OCI-LY3 (cell line): ENCODE data around the gene ZNF467.

Experiments used
- H2AFZ ChIP-seq: fragments of 200-600, 300-600 bp; shearing (Covaris generic); 2 replicates; pipeline ENCODE4 v1.6.0; 2014; ENCODE audit warnings: antibody characterized with exemption, low read depth, low read length
- H3K27ac ChIP-seq: fragments of 200-600, 300-600 bp; sonication (generic); 2 replicates; pipeline ENCODE4 v1.5.1; 2014; ENCODE audit warnings: mild to moderate bottlenecking, low read length, moderate library complexity, mixed read lengths
- H3K27me3 ChIP-seq: fragments of 200-600, 300-600 bp; sonication (generic); 2 replicates; pipeline ENCODE4 v1.6.1; 2014; ENCODE audit warnings: low read depth, low read length, mixed read lengths
- H3K36me3 ChIP-seq: fragments of 200-600, 300-600 bp; sonication (generic); replicated peaks from 2 replicates; pipeline ENCODE3; 2014; ENCODE audit warnings: low read depth, low read length, mixed read lengths
- H3K4me1 ChIP-seq: fragments of 300-600, 200-600 bp; sonication (generic); 2 replicates; pipeline ENCODE4 v1.6.1; 2014; ENCODE audit warnings: low read length, mixed read lengths
- H3K4me2 ChIP-seq: fragments of 200-600, 300-600 bp; sonication (generic); 2 replicates; pipeline ENCODE4 v1.6.1; 2014; ENCODE audit warnings: low read length, mixed read lengths
- H3K4me3 ChIP-seq: fragments of 300-600, 200-600 bp; sonication (generic); 2 replicates; pipeline ENCODE4 v1.5.1; 2014; ENCODE audit warnings: antibody characterized with exemption, mild to moderate bottlenecking, low read length, moderate library complexity
- H3K79me2 ChIP-seq: fragments of 300-600, 200-600 bp; shearing (Covaris generic); 2 replicates; pipeline ENCODE4 v1.6.1; 2014; ENCODE audit warnings: mild to moderate bottlenecking, low read length, mixed read lengths
- H3K9ac ChIP-seq: fragments of 300-600, 200-600 bp; shearing (Covaris generic); 2 replicates; pipeline ENCODE4 v1.6.0; 2014; ENCODE audit warnings: mild to moderate bottlenecking, low read length, moderate library complexity
- H3K9me3 ChIP-seq: fragments of 200-600, 300-600 bp; shearing (Covaris generic); 2 replicates; pipeline ENCODE4 v1.6.1; 2014; ENCODE audit warnings: low read length, mixed read lengths; ENCODE audit not compliant: insufficient read depth
- H4K20me1 ChIP-seq: fragments of 200-600, 300-600 bp; sonication (generic); 2 replicates; pipeline ENCODE4 v1.6.1; 2016; ENCODE audit warnings: low read length, mixed read lengths; ENCODE audit not compliant: insufficient read depth
- EZH2phosphoT487 ChIP-seq: fragments of 200-600 bp; shearing (Covaris generic); IDR thresholded peaks from 2 replicates; pipeline ENCODE4 v1.6.1; 2018; ENCODE audit warnings: antibody characterized with exemption, mixed run types, low read depth
- TF ChIP-seq, protein P1 (sequence below): fragments of 200-600, 300-600 bp; sonication (generic); IDR thresholded peaks from 2 replicates; pipeline ENCODE4 v1.5.1; 2014; ENCODE audit warnings: antibody characterized with exemption, low read length, low read depth

The ZNF467 gene

DNA sequence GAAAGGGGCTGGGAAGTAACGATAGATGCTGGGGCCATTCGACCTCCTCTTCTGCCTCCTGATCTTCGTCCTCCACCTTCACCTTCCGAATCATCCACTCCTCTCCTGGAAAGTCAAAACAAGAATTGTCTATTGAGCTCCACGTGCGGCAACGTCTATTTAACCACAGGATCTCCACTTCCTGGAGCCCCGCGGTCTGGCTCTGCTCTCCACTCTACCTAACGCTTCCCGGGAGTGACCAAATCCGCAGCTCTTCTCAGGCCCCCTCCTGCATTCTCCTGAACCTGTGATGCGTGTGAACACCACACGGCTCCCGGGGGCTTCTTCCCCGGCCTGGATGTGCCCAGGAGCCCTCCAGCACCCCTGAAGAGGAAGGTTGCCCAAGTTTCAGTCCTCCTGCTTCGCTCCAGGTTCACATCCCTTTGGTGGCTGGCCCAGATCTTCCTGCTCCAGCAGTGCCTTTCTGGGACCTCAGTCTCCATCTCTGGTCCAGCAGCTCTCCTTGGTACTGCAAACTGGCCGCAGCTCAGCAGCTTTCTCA, 7.2 kb downstream of the ZNF467 start:
- Histone ChIP-seq H3K4me2 (no peak overlapping the region), H3K36me3 (no peaks in the 10 kb centered on the region), H3K4me1 (peaks cover 4% of the 10 kb centered on the region), H3K27ac (no peak overlapping the region), H2AFZ (no peak overlapping the region), H3K4me3 (no peak overlapping the region), H3K9me3 (no peaks in the 10 kb centered on the region), H3K79me2 (no peaks in the 10 kb centered on the region), H3K27me3 (0 out of 2 replicates have a peak, but pooled peaks cover 4% of the 10 kb centered on the region), H4K20me1 (no peaks in the 10 kb centered on the region), H3K9ac (no peak overlapping the region)
- no peak for TF ChIP-seq EZH2phosphoT487
- TF ChIP-seq, protein P1, sequence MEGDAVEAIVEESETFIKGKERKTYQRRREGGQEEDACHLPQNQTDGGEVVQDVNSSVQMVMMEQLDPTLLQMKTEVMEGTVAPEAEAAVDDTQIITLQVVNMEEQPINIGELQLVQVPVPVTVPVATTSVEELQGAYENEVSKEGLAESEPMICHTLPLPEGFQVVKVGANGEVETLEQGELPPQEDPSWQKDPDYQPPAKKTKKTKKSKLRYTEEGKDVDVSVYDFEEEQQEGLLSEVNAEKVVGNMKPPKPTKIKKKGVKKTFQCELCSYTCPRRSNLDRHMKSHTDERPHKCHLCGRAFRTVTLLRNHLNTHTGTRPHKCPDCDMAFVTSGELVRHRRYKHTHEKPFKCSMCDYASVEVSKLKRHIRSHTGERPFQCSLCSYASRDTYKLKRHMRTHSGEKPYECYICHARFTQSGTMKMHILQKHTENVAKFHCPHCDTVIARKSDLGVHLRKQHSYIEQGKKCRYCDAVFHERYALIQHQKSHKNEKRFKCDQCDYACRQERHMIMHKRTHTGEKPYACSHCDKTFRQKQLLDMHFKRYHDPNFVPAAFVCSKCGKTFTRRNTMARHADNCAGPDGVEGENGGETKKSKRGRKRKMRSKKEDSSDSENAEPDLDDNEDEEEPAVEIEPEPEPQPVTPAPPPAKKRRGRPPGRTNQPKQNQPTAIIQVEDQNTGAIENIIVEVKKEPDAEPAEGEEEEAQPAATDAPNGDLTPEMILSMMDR: no peak

DNA sequence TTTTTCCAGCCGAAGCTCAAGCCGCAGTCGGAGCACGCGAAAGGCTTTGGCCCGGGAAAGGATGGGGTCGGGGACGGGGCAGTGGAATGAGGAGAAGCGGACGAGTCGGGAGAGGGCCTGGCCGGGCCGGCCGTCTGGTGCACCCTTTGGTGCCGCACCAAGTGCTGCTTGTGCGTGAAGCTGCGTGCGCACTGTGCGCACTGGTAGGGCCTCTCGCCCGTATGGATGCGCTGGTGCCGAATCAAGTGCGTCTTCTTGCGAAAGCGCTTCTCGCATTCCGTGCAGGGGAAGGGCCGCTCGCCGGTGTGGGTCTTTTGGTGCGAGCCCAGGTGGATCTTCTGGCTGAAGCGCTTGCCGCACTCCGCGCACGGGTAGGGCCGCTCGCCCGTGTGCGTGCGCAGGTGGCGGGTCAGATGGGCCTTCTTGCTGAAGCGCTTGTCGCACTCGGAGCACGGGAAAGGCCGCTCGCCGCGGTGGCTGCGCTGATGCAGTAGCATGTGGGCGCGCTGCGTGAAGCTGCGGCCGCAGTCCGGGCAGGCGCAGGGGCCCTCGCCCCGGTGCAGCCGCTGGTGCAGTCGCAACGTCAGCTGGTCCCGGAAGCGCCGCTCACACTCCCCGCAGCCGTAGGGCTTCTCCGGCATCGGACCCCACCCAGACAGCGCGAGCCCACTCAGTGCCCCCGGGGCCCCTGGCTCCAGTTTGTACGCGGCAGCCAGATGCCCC, 7.8 kb downstream of the ZNF467 start:
- no peaks in the 10 kb centered on the region for H3K4me1 ChIP-seq
- H3K27ac ChIP-seq: no peak overlapping the region
- no peaks in the 10 kb centered on the region for H3K36me3 ChIP-seq
- H3K4me3 ChIP-seq: no peak overlapping the region
- H3K27me3 ChIP-seq: 0 out of 2 replicates have a peak, but pooled peaks cover 2% of the 10 kb centered on the region
- no peak for TF ChIP-seq EZH2phosphoT487
- TF ChIP-seq, protein P1: no peak
- no peaks in the 10 kb centered on the region for H3K79me2 ChIP-seq
- H4K20me1 ChIP-seq: no peaks in the 10 kb centered on the region
- no peak overlapping the region for H3K9ac ChIP-seq
- H3K9me3 ChIP-seq: no peaks in the 10 kb centered on the region
- no peak overlapping the region for H3K4me2 ChIP-seq
- no peak overlapping the region for H2AFZ ChIP-seq

DNA sequence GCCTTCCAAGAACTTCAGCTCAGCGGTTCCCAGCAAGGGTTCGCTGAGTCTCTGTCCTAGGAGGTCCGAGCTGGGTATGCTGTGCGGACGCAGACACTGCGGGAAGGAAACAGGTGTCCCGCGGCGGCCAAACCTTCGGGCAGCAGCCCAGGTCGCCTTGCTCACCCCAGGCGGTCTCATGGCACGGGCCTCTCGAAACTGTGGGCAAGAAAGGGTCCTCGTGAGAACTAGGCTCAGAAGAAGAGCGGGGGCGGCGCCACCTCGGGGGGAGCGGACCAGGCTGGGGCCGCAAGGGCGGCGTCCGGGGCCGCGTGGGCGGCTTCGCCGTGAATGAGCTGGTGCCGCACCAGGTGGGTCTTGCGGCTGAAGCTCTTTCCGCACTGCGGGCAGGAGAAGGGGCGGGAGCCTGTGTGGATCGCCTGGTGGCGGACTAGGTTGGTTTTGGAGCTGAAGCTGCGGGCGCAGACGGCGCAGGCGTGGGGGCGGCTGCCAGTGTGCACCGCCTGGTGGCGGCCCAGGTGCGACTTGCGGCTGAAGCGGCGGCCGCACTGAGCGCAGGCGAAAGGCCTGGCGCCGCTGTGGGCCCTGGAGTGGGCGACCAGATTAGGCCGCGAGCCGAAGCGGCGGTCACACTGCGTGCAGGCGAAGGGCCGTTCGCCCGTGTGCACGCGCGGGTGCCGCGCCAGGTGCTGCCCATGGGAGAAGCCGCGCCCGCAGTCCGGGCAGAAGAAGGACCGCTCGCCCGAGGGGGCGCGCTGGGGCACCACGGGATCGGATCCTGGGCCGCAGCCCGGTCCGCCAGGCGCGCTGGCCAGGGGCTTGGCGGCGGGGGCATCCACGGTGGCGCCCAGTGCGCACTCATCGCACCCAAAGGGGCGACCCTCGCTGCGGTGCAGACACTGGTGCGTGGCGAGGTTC, 8.6 kb downstream of the ZNF467 start:
- H3K4me2 ChIP-seq: no peak overlapping the region
- no peaks in the 10 kb centered on the region for H3K27me3 ChIP-seq
- no peak overlapping the region for H2AFZ ChIP-seq
- no peaks in the 10 kb centered on the region for H4K20me1 ChIP-seq
- no peaks in the 10 kb centered on the region for H3K4me1 ChIP-seq
- H3K79me2 ChIP-seq: no peaks in the 10 kb centered on the region
- H3K9me3 ChIP-seq: no peaks in the 10 kb centered on the region
- no peak overlapping the region for H3K9ac ChIP-seq
- H3K36me3 ChIP-seq: no peaks in the 10 kb centered on the region
- TF ChIP-seq EZH2phosphoT487: no peak
- TF ChIP-seq, protein P1: no peak
- no peak overlapping the region for H3K27ac ChIP-seq
- no peak overlapping the region for H3K4me3 ChIP-seq
